Duodenal mucosa (tissue), 2 donors: ENCODE data around the gene VWA2.

ENCODE experiments used
- H3K27ac ChIP-seq: one replicate; pipeline ENCODE4 v1.7.0; 2013; ENCODE audit warnings: low read depth, low read length
- H3K27me3 ChIP-seq, 2 donors: one replicate each; pipeline ENCODE4 v1.7.0; 2013; ENCODE audit warnings: low read length in 2 of 2, control low read depth in 1 of 2; ENCODE audit not compliant: insufficient read depth in 2 of 2, control insufficient read depth in 1 of 2
- H3K36me3 ChIP-seq, 2 donors: one replicate each; pipeline ENCODE4 v1.7.0; 2013; ENCODE audit warnings: low read length in 2 of 2, control low read depth in 1 of 2; ENCODE audit not compliant: insufficient read depth in 2 of 2, control insufficient read depth in 1 of 2
- H3K4me1 ChIP-seq, 2 donors: one replicate each; pipeline ENCODE4 v1.7.0; 2013; ENCODE audit warnings: low read length in 2 of 2, control low read depth in 1 of 2; ENCODE audit not compliant: insufficient read depth in 2 of 2, control insufficient read depth in 1 of 2
- H3K4me3 ChIP-seq, 2 donors: one replicate each; pipeline ENCODE4 v1.7.0; 2013; ENCODE audit warnings: low read length in 2 of 2, low read depth in 1 of 2
- H3K9ac ChIP-seq, 2 donors: one replicate each; pipeline ENCODE4 v1.7.0; 2013; ENCODE audit warnings: low read length in 2 of 2, low read depth in 1 of 2
- H3K9me3 ChIP-seq, 2 donors: one replicate each; pipeline ENCODE4 v1.7.0; 2013; ENCODE audit warnings: low read length in 2 of 2, control low read depth in 1 of 2; ENCODE audit not compliant: control insufficient read depth in 1 of 2

VWA2 gene

GRCh38 chr10:114337510-114338462 is 98.7 kb downstream of the VWA2 start:
- Histone ChIP-seq H3K36me3 (no peaks in the 10 kb centered on the region), H3K9me3 (no peaks in the 10 kb centered on the region), H3K4me3 (no peak overlapping the region), H3K4me1 (no peaks in the 10 kb centered on the region), H3K27ac (no peak overlapping the region), H3K9ac (no peak overlapping the region), H3K27me3 (no peaks in the 10 kb centered on the region)

GRCh38 chr10:114340816-114341215 is 101.8 kb downstream of the VWA2 start:
- Histone ChIP-seq H3K9ac (no peak overlapping the region), H3K36me3 (no peaks in the 10 kb centered on the region), H3K4me1 (peaks cover 0 to 11% of the 10 kb centered on the region in 2 donors), H3K9me3 (no peaks in the 10 kb centered on the region), H3K27me3 (no peaks in the 10 kb centered on the region), H3K4me3 (no peak overlapping the region), H3K27ac (no peak overlapping the region)
